ENCODE results near the gene ELANE.
"Not testable (repeated sequence)": the region's sequence is repeated elsewhere in the genome, so short reads cannot be mapped to it uniquely, and the experiment has no call there.

Gene ELANE

GRCh38 chr19:843180-843835 lies 8.8 kb upstream of the ELANE start:
- DNase-seq = no peak

- no peak for DNase-seq
Measured at GRCh38 chr19:843836-844545, 8.1 kb upstream of the ELANE start.

- no peak for DNase-seq
Measured at GRCh38 chr19:844546-844971, 7.5 kb upstream of the ELANE start.

- no peak for DNase-seq
Measured at GRCh38 chr19:845707-846521, 6.2 kb upstream of the ELANE start.

- no peak for DNase-seq
Measured at GRCh38 chr19:848386-848921, 3.6 kb upstream of the ELANE start.

GRCh38 chr19:849195-849594 lies 2.9 kb upstream of the ELANE start:
- not testable (repeated sequence) for DNase-seq

GRCh38 chr19:850221-850978 lies 1.7 kb upstream of the ELANE start:
- DNase-seq = no peak

- no peak for DNase-seq
Measured at GRCh38 chr19:850979-851335, 1.1 kb upstream of the ELANE start.

- DNase-seq = no peak
Measured at GRCh38 chr19:853014-853585, 997 bp downstream of the ELANE start.

- not testable (repeated sequence) for DNase-seq
Measured at GRCh38 chr19:853614-854220, 1.6 kb downstream of the ELANE start.

- no peak for DNase-seq
Measured at GRCh38 chr19:854549-854948, 2.4 kb downstream of the ELANE start.

GRCh38 chr19:855142-855541 lies 3.0 kb downstream of the ELANE start:
- DNase-seq = no peak

- no peak for DNase-seq
Measured at GRCh38 chr19:855566-856120, 3.5 kb downstream of the ELANE start.

- DNase-seq = no peak
Measured at GRCh38 chr19:858284-858683, 6.2 kb downstream of the ELANE start.

- DNase-seq = no peak
Measured at GRCh38 chr19:858868-859843, 7.1 kb downstream of the ELANE start, which contains the start of gene CFD. TSS of gene CFD (plus strand) at chr19:859664. CDS start at chr19:859690, 26 bp downstream.

GRCh38 chr19:861141-861755 lies 9.1 kb downstream of the ELANE start:
- DNase-seq = no peak

- peak; percentile 46 for DNase-seq
Measured at GRCh38 chr19:861756-862580, 9.9 kb downstream of the ELANE start.

GRCh38 chr19:862581-863314 lies 10.6 kb downstream of the ELANE start:
- peak; percentile 48 for DNase-seq
